Ectodermal cell (in vitro differentiated cells): ENCODE data around the gene TUBB.
A peak's percentile ranks its signal among the peaks of the same experiment; 100 is the strongest.
"Not testable (repeated sequence)": the region's sequence is repeated elsewhere in the genome, so short reads cannot be mapped to it uniquely, and the experiment has no call there.

Experiments
- H3K27ac ChIP-seq: 2 replicates; pipeline ENCODE4 v1.7.0; 2013; ENCODE audit warnings: mild to moderate bottlenecking, low read depth, low read length; ENCODE audit not compliant: insufficient read depth, poor library complexity, severe bottlenecking
- H3K27me3 ChIP-seq: 2 replicates; pipeline ENCODE4 v1.7.0; 2013; ENCODE audit warnings: mild to moderate bottlenecking, low read length; ENCODE audit not compliant: insufficient read depth, control insufficient read depth, poor library complexity, severe bottlenecking
- H3K36me3 ChIP-seq: one replicate; pipeline ENCODE4 v1.7.0; 2013; ENCODE audit warnings: low read length; ENCODE audit not compliant: control insufficient read depth, insufficient read depth
- H3K4me1 ChIP-seq: one replicate; pipeline ENCODE4 v1.7.0; 2013; ENCODE audit warnings: low read length; ENCODE audit not compliant: control insufficient read depth, insufficient read depth
- H3K4me3 ChIP-seq: 2 replicates; pipeline ENCODE4 v1.7.0; 2013; ENCODE audit warnings: low read depth, low read length, control low read depth; ENCODE audit not compliant: insufficient read depth
- H3K9me3 ChIP-seq: 2 replicates; pipeline ENCODE4 v1.7.0; 2013; ENCODE audit warnings: mild to moderate bottlenecking, low read length, moderate library complexity; ENCODE audit not compliant: control insufficient read depth
- WGBS, 2 experiments: methylation state at CpG; one replicate each; pipeline ENCODE4 v1.1.7; 2013; ENCODE audit warnings: missing lambda C conversion rate in 2 of 2; 5-methylcytosine and 5-hydroxymethylcytosine counted together

The TUBB gene

DNA sequence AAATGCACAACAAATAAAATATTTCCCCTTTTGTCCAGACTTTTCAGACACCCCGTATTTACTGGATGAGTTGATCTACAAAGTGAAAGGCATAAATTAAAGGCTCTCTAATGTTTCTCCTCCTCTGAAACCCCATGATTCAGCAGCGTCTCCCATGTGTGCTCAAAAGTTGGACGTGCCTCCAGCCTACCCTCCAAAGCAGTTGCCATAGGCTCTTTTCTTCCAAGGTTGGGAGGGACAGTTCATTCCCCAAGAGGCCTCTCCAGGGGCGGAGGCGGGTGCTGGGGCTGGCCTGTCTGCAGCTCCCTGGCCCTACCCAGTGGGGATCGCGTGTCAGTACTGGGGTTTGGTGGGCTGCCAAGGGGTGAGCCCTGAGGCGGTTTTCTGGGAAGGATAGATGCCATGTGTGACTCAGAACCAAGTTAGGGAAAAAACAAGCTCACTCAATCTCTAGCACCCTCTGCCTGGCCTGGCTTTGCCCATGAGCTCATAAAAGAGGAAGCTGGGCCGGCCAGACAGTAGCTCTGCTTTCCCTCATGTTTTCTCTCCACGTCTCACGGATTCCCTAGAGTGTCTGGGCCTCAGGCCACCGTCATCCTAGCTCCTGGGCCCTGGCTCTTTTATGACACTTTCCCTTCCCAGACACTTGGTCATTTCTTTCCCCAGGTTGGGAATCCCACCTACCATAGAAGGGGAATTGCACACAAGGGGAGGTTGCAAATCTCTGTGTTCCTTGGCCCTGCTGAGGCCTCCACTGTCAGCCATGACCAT, 32.2 kb downstream of the TUBB start:
- Histone ChIP-seq H3K36me3 (no peaks in the 10 kb centered on the region), H3K4me3 (no peak overlapping the region), H3K9me3 (no peaks in the 10 kb centered on the region), H3K27me3 (no peaks in the 10 kb centered on the region), H3K4me1 (peaks cover 6% of the 10 kb centered on the region), H3K27ac (no peak overlapping the region)
- whole genome bisulfite sequencing, 2 experiments: 86 to 88% methylated on average over 12 of the region's 12 CpGs

DNA sequence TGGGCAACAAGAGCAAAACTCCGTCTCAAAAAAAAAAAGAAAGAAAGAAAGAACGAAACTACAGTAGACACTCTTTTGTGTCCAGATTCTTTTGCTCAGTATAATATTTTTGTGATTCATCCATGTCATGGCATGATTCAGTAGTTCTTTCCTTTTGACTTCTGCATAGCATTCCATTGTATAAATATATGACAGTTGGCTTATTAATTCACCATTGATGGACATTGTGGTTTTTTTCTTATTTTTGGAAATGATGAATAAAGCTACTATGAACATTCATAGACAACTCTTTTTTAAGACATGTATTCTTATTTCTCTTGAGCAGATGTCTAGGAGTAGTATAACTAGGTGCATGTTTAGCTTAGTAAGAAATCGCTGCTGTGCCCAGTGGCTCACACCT, 34.5 kb downstream of the TUBB start:
- Histone ChIP-seq H3K4me3 (no peak overlapping the region), H3K36me3 (no peaks in the 10 kb centered on the region), H3K27me3 (no peaks in the 10 kb centered on the region), H3K27ac (no peak overlapping the region), H3K9me3 (no peaks in the 10 kb centered on the region), H3K4me1 (no peaks in the 10 kb centered on the region)
- WGBS, 2 experiments: 93 to 95% methylated on average over 3 of the region's 3 CpGs

DNA sequence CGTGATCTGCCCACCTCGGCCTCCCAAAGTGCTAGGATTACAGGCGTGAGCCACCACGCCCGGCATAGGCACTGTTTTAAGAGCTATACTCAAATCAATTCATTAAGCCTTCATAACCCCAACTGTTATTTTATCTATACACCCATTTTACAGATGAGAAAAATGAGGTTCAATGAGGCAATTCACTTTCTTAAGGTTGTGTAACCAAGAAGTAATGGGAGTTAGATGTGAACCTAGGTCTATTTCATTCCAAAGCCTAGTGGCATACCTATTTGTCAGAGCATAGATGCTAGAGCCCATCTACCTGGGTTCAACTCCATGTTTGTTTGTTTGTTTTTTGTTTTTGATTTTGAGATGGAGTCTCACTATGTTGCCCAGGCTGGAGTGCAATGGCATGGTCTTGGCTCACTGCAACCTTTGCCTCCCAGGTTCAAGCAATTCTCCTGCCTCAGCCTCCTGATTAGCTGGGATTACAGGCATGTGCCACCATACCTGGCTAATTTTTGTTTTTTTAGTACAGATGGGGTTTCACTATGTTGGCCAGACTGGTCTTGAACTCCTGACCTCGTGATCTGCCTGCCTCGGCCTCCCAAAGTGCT, 36.4 kb downstream of the TUBB start:
- H3K36me3 ChIP-seq, H3K4me3 ChIP-seq, H3K9me3 ChIP-seq, H3K4me1 ChIP-seq, H3K27ac ChIP-seq, H3K27me3 ChIP-seq: not testable (repeated sequence)
- WGBS, 2 experiments: 89 to 95% methylated on average over 7 of the region's 7 CpGs

DNA sequence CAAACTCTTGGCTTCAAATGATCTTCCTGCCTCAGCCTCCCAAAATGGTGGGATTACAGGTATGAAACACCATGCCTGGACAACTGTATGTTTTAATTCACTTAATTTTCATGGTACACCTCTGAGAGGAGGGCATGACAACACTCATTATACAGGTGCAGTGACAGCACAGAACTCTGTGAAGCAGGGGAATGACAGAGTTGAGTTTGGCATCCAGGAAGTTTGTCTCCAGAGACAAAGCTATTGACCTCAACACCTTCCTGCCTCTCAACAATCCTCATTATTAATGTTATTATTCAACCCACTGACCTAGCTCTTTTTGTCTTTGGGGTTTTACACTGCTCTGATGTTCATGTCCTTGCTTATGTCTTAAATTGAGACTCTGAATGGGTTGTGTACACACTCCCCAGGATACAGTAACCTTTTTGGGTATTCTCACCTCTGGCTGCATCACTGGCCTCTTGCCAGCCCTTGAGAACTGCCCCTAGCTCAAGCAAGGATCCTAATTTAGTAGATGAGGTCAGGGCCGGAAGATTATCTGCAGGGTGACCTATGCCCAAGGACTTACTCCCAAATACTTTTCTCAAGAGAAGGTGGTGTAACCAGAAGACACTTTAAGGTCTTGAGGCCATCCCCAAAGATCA, 37.2 kb downstream of the TUBB start:
- no peaks in the 10 kb centered on the region for H3K27me3 ChIP-seq
- no peaks in the 10 kb centered on the region for H3K9me3 ChIP-seq
- 95 to 97% methylated on average over 1 of the region's 1 CpG for WGBS, 2 experiments
- H3K4me3 ChIP-seq: no peak overlapping the region
- no peak overlapping the region for H3K27ac ChIP-seq
- H3K36me3 ChIP-seq: no peaks in the 10 kb centered on the region
- no peaks in the 10 kb centered on the region for H3K4me1 ChIP-seq

DNA sequence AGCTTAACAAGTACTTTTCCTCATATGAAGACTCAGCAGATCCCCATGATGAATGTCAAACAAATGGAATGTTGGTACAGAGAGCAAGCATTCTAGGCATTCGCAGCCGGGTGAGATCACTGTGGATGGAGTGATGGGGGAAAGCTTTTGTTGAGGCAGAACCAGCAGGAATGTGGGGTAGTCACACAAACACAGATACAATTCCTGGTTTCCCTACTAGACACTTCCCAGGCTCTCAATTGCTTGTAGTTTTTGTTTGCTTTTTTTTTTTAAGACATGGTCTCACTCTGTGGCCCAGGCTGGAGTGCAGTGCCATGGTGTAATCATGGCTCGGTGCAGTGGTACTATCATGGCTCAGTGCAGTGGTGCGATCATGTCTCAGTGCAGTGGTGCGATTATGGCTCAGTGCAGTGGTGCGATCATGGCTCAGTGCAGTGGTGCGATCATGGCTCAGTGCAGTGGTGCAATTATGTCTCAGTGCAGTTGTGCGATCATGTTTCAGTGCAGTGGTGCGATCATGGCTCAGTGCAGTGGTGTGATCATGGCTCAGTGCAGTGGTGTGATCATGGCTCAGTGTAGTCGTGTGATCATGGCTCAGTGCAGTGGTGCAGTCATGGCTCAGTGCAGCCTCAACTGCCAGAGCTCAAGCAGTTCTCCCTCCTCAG, 39.6 kb downstream of the TUBB start:
- WGBS, 2 experiments: 93% methylated on average over 10 of the region's 10 CpGs
- no peak overlapping the region for H3K4me3 ChIP-seq

DNA sequence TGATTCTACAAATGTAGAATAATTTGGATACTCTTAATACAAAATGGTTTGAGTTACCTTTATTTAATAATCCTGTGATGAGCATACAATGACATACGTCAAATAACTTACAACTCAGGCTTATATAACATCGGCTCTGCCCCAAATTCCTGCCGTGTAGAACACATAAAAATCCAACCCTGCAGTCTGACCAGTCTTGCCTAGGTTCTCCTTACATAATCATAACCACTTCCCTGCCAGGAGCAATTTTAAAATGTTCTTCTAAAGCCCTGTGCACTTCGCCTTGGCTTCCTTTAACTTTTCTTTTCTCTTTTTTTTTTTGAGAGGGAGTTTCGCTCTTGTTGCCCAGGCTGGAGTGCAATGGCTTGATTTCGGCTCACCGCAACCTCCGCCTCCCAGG, 40.4 kb downstream of the TUBB start:
- no peak overlapping the region for H3K4me3 ChIP-seq
- H3K36me3 ChIP-seq: no peaks in the 10 kb centered on the region
- H3K4me1 ChIP-seq: peaks cover 19% of the 10 kb centered on the region
- whole genome bisulfite sequencing, 2 experiments: 92 to 96% methylated on average over 8 of the region's 8 CpGs
- no peaks in the 10 kb centered on the region for H3K9me3 ChIP-seq
- H3K27me3 ChIP-seq: no peaks in the 10 kb centered on the region
- H3K27ac ChIP-seq: no peak overlapping the region

More for the DNA sequence above, 39.6 kb downstream of the TUBB start:
- no peaks in the 10 kb centered on the region for H3K9me3 ChIP-seq
- no peaks in the 10 kb centered on the region for H3K27me3 ChIP-seq
- no peaks in the 10 kb centered on the region for H3K36me3 ChIP-seq
- H3K27ac ChIP-seq: no peak overlapping the region
- H3K4me1 ChIP-seq: peaks cover 17% of the 10 kb centered on the region

DNA sequence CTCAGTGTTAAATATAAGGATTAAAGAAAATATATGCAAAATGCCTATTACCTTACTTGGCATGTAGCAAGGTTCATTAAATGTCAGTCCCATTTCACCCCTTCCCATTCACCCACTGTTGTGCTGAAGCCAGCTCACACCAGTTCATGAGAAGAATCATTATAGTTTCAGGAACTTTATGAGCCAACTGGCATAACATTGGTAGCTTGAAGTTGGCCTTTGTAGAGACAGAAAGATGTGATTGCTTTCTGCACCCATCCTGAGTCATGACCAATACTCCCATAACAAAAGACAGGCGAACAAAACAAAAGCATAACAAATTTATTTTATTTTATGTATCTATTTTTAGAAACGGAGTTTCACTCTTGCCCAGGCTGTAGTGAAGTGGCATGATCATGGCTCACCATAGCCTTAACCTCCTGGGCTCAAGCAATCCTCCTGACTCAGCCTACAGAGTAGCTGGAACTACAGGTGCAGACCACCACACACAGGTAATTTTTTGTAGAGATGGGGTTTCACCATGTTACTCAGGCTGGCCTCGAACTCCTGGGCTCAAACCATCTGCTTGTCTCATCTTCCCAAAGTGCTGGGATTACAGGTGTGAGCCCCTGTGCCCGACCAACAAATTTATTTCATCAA, 41.8 kb downstream of the TUBB start:
- Histone ChIP-seq H3K27ac (no peak overlapping the region), H3K9me3 (no peaks in the 10 kb centered on the region), H3K36me3 (no peaks in the 10 kb centered on the region), H3K4me1 (peaks cover 27% of the 10 kb centered on the region), H3K4me3 (no peak overlapping the region), H3K27me3 (no peaks in the 10 kb centered on the region)
- WGBS, 2 experiments: 86 to 96% methylated on average over 3 of the region's 4 CpGs

DNA sequence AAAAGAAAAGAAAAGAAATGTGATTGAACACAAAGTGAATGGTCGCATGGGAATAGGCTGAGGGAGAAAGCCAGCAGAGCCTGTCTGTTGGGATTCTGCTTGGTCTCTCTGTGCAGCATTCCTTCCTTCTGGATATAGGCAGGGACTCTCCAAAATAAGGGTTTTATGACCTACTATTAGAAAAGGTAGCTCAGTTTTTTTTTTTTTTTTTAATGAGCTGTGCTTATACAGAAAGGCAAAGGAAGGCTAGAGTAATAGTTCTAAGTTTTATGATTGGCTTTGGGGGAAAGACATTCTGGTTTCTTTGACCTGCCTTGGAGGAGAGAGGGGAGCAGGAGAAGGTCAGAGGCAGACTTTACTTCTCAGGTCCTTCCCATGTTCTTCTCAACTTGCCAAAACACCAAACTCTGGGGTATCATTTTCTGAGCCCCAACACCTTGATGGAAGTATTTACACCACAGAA, 43.0 kb downstream of the TUBB start:
- 85 to 87% methylated on average over 1 of the region's 1 CpG for WGBS, 2 experiments
- peaks cover 28% of the 10 kb centered on the region for H3K4me1 ChIP-seq
- H3K4me3 ChIP-seq: no peak overlapping the region
- no peaks in the 10 kb centered on the region for H3K36me3 ChIP-seq
- no peaks in the 10 kb centered on the region for H3K27me3 ChIP-seq
- H3K9me3 ChIP-seq: no peaks in the 10 kb centered on the region
- peak overlapping the region; percentile 2 for H3K27ac ChIP-seq

DNA sequence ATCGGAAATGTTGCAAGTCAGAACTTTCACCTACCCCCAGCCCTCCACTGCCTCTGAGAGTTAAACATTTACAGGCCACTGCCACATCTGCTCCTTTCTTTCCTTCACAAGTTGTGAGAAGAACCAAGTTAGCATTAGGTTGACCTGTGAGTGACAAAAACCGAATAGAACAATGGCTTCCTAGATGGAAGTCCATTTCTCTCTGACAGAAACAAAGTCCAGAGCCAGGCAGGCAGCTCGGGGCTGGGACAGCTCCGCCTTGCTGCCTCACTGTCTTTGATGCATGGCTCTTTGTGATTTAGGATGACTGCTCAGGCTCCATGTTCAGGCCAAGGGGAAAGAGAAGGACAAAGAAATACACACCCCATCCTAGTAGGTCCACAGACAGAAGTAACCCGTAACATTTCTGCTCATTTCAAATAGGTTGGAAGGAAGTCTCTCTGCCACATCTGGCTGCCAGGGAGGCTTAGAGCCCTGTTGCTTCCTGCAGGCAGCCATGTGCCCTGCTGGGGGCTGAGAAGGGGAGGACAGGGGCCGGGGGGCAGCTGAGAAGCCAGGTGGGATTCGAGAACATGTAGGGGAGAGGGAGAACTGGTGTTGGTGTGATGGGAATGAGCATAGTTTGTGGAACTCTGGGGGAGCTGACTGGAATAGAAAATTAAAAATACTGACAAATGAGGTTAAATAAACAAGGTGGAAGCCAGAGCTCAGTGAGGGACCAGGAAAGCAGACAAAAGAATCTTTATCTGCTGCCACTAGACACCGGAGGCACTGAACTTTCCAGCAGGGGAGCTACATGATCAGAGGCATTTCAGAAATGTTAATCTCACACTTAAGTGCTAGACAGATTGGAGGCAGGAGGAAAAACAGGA, 43.7 kb downstream of the TUBB start:
- H3K4me3 ChIP-seq: no peak overlapping the region

More for the DNA sequence above, 43.7 kb downstream of the TUBB start:
- no peaks in the 10 kb centered on the region for H3K9me3 ChIP-seq
- WGBS, 2 experiments: 40 to 46% methylated on average over 8 of the region's 8 CpGs
- peak overlapping the region; percentile 2 for H3K27ac ChIP-seq
- no peaks in the 10 kb centered on the region for H3K36me3 ChIP-seq
- H3K27me3 ChIP-seq: no peaks in the 10 kb centered on the region
- peaks cover 28% of the 10 kb centered on the region for H3K4me1 ChIP-seq
